Heart left ventricle (tissue), 16 donors: Measurements from ENCODE around the gene CLGN. TPM values are rescaled to one million over a fixed set of nuclear protein-coding genes. Genes with fewer than 3 reads are reported as not detected.
A peak's percentile ranks its signal among the peaks of the same experiment; 100 is the strongest.

ENCODE experiments used
- ATAC-seq, 4 donors: fragments of 200-7000 bp; cut with Tn5 transposase; one replicate each; pipeline ENCODE4 v1.9.1; 2020 to 2022; ENCODE audit warnings: moderate library complexity in 4 of 4, mild to moderate bottlenecking in 3 of 4, moderate number of reproducible peaks in 1 of 4
- DNase-seq, 5 donors: peaks; one replicate each; pipeline ENCODE4 v3.0.0-alpha.2; 2020
- H3K27ac ChIP-seq, 12 donors: fragments of 200-600 bp; sonication (generic) in 4 of 12; one replicate each; pipeline versions ENCODE4 v1.5.0 to v1.8.0; 2016 to 2022; ENCODE audit warnings: mild to moderate bottlenecking in 2 of 12
- H3K27me3 ChIP-seq, 9 donors: fragments of 200-600 bp; sonication (generic) in 2 of 9; one replicate each; pipeline versions ENCODE4 v1.5.1 to v1.8.0; 2016 to 2022; ENCODE audit warnings: mild to moderate bottlenecking in 3 of 9
- H3K36me3 ChIP-seq, 9 donors: fragments of 200-600 bp; sonication (generic) in 2 of 9; one replicate each; pipeline versions ENCODE4 v1.5.0 to v1.8.0; 2018 to 2022; ENCODE audit warnings: mild to moderate bottlenecking in 2 of 9
- H3K4me1 ChIP-seq, 12 donors: fragments of 200-600 bp; sonication (generic) in 4 of 12; one replicate each; pipeline versions ENCODE4 v1.5.0 to v1.8.0; 2016 to 2022; ENCODE audit warnings: mild to moderate bottlenecking in 3 of 12
- H3K4me3 ChIP-seq, 12 donors: fragments of 200-600 bp; sonication (generic) in 4 of 12; one replicate each; pipeline versions ENCODE4 v1.5.0 to v1.8.0; 2017 to 2022; ENCODE audit warnings: mild to moderate bottlenecking in 9 of 12, moderate library complexity in 4 of 12
- H3K9me3 ChIP-seq, 12 donors: fragments of 200-600 bp; sonication (generic) in 4 of 12; one replicate each; pipeline versions ENCODE4 v1.5.0 to v1.8.0; 2016 to 2022; ENCODE audit warnings: mild to moderate bottlenecking in 1 of 12
- POLR2A ChIP-seq, 2 donors: fragments of 450-650 bp; IDR thresholded peaks; one replicate each; pipeline ENCODE4 v1.6.1; 2017; ENCODE audit warnings: antibody characterized with exemption in 2 of 2, mild to moderate bottlenecking in 2 of 2, moderate library complexity in 2 of 2
- WGBS, 4 donors: extraction: QIAGEN DNeasy Blood & Tissue Kit in 2 of 4; methylation state at CpG; one replicate each; pipeline versions ENCODE4 v1.1.5 to v1.1.7; 2013 to 2018; 5-methylcytosine and 5-hydroxymethylcytosine counted together
- intact Hi-C, 10 donors: fragments of 100-400 bp; cut with DNase I; formaldehyde crosslinking; loops; one replicate each; pipeline versions ENCODE4 v1.11.1 to v1.14.2; 2022
- polyA plus RNA-seq, 2 donors: library from polyadenylated mRNA; stranded (reverse); fragments of 200-250 nt; gene quantifications; one replicate each; pipeline ENCODE4 v1.2.3, GENCODE V29; 2013
- total RNA-seq, 9 donors: library from RNA; depleted of rRNA in 2 of 9; stranded (reverse); fragments of >200 nt in 2 of 9; fragmentation: NEBNext Ultra II Directional in 3 of 9; extraction: Animal tissue kit (Norgen Biotek cat#: 25700) in 3 of 9; gene quantifications; one replicate each; pipeline versions ENCODE4 v1.1.0 to v1.2.4, GENCODE V29; 2016 to 2023
- TF ChIP-seq, protein P1 (sequence below), 12 donors: fragments of 200-600 bp; sonication (generic) in 4 of 12; IDR thresholded peaks; one replicate each; pipeline versions ENCODE4 v1.5.0 to v1.8.0; 2018 to 2022; ENCODE audit warnings: antibody characterized with exemption in 12 of 12, mild to moderate bottlenecking in 5 of 12
- donor health status: ischemic (EF 13 %, LVEDD 7.1; RV severe dilation, severe dysfunction).
- donor health status: healthy with polysubstance abuse.
- donor health status: DM: no; HTN: yes; CAD: no.
- donor health status: DM: no; HTN: no; CAD: no.
- donor health status: ischemic (EF 25% LVEDD 6.9; RV normal size, moderate dysfunction).
- donor health status: ischemic (EF 25% LVEDD 5.7; RV mildly dilated, moderate dysfunction).
- donor health status: healthy.
- donor health status: DM: yes; HTN: yes; CAD: no.
- donor health status: ischemic (EF 35%, LVEDD 5.7; RV mildly dilated, moderate dysfunction).
- donor health status: nonischemic (EF 11% LVEDD 7.7; RV severe dilation, severe dysfunction).
- donor health status: DM: yes; HTN: yes; CAD: no.
- donor health status: PGD.
- donor health status: ischemic (EF 29% LVEDD 5.4; RV normal size, mild dysfunction).
- donor health status: nonischemic (EF 23%, LVEDD 6.1; RV moderate dilation, normal function).

CLGN gene
- total and polyA plus RNA-seq, 11 donors = 29.0 to 86.4 (median 57.0) TPM

DNA sequence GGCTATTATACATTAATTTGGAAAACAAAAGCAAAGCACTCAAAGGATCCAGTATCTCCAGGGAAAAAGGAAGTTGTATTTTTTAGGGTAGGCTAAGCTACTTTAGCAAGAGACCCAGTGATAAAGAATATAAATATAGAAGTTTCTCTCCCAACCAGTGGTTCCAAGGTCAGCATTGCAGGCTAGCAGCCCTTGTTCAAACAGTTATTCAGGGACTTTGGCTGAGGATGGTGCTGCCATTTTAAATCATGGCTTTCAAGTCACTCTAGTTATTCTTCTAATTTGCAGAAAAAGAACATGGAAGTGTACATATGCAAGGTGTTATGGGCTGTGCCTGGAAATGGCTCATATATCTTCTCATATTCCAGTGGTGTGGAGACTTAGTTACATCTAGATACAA is 44.7 kb downstream of the CLGN start:
- H3K27me3 ChIP-seq = no peaks in the 10 kb centered on the region
- no peak for DNase-seq
- H3K9me3 ChIP-seq = no peaks in the 10 kb centered on the region
- intact Hi-C loops = no loop called here
- TF ChIP-seq, protein P1, sequence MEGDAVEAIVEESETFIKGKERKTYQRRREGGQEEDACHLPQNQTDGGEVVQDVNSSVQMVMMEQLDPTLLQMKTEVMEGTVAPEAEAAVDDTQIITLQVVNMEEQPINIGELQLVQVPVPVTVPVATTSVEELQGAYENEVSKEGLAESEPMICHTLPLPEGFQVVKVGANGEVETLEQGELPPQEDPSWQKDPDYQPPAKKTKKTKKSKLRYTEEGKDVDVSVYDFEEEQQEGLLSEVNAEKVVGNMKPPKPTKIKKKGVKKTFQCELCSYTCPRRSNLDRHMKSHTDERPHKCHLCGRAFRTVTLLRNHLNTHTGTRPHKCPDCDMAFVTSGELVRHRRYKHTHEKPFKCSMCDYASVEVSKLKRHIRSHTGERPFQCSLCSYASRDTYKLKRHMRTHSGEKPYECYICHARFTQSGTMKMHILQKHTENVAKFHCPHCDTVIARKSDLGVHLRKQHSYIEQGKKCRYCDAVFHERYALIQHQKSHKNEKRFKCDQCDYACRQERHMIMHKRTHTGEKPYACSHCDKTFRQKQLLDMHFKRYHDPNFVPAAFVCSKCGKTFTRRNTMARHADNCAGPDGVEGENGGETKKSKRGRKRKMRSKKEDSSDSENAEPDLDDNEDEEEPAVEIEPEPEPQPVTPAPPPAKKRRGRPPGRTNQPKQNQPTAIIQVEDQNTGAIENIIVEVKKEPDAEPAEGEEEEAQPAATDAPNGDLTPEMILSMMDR (IDR thresholded peaks at IDR 0.05) = no peak
- TF ChIP-seq POLR2A (IDR thresholded peaks at IDR 0.05) = no peak
- no peak overlapping the region for H3K4me3 ChIP-seq
- ATAC-seq = peak in 1 of 4 donors; percentile 51
- peaks cover 0 to 21% (median under 1%) of the 10 kb centered on the region in 12 donors for H3K4me1 ChIP-seq
- peaks cover 0 to 44% (median 31%) of the 10 kb centered on the region in 9 donors for H3K36me3 ChIP-seq
- H3K27ac ChIP-seq = peak overlapping the region in 1 of 12 donors; percentile 6

DNA sequence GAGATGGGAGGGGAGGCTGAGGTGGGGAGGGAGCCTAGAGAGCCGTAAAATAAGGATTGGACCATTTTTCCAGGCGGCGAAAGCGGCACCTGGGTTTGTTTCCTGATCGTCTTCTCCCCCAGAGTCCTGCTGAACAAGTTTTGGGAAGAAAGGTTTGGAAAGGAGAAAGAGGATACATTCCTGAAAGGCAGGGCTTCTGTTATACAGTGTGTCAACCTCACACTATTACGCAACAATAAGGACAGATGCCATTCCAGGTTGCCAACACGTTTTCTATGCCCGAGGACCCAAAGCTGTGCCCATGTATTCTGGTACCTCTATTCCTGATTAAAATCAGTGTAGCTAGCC is 53.3 kb downstream of the CLGN start:
- peak in 1 of 4 donors; percentile 7 for ATAC-seq
- H3K27ac ChIP-seq = peak overlapping the region; percentile 76 to 96 (median 94)
- H3K9me3 ChIP-seq = no peaks in the 10 kb centered on the region
- no peak for DNase-seq
- H3K36me3 ChIP-seq = peaks cover 0 to 2% (median under 1%) of the 10 kb centered on the region in 9 donors
- no peaks in the 10 kb centered on the region for H3K27me3 ChIP-seq
- intact Hi-C loops = loop anchor here in 8 of 10 donors (5.0 to 10.0 kb wide), 4 partner anchors 53 to 381 kb away; partner anchors contain the start of genes ELMOD2 (in 3 of the 8), CLGN (in 1 of the 8) and TBC1D9 (in 1 of the 8)
- TF ChIP-seq, protein P1 (IDR thresholded peaks at IDR 0.05) = no peak
- TF ChIP-seq POLR2A (IDR thresholded peaks at IDR 0.05) = no peak
- WGBS, 4 donors = 2 to 6% (median 5%) methylated on average over 8 of the region's 8 CpGs
- H3K4me3 ChIP-seq = peak overlapping the region; percentile 77 to 96 (median 84)
- peaks cover 0 to 53% (median 31%) of the 10 kb centered on the region in 12 donors for H3K4me1 ChIP-seq

- peak within 1 kb of the TSS; percentile 77 to 96 (median 84) for H3K4me3 ChIP-seq
- H3K9me3 ChIP-seq = no peaks in the 10 kb centered on the region
- peak; percentile 98 to 99 (median 99) for ATAC-seq
- H3K27me3 ChIP-seq = no peaks in the 10 kb centered on the region
- WGBS, 4 donors = 0 to 1% (median 0%) methylated on average over 20 to 63 of the region's 63 CpGs
- H3K27ac ChIP-seq = peak within 1 kb of the TSS; percentile 76 to 96 (median 94)
- intact Hi-C loops = loop anchor here in 8 of 10 donors (5.0 to 10.0 kb wide), 4 partner anchors 54 to 381 kb away; partner anchors contain the start of genes ELMOD2 (in 3 of the 8), CLGN (in 1 of the 8) and TBC1D9 (in 1 of the 8)
- H3K36me3 ChIP-seq = no peaks in the 10 kb centered on the region
- peak in 1 of 2 donors; percentile 74 for TF ChIP-seq POLR2A (IDR thresholded peaks at IDR 0.05)
- TF ChIP-seq, protein P1 (IDR thresholded peaks at IDR 0.05) = peak in 1 of 12 donors; percentile 9
- DNase-seq = peak; percentile 99 to 100 (median 99)
- peaks cover 0 to 52% (median 31%) of the 10 kb centered on the region in 12 donors for H3K4me1 ChIP-seq
Measured at GRCh38 chr4:140373328-140374129, 53.9 kb downstream of the CLGN start, which contains the start of gene SCOC. Gene SCOC, plus strand, starts transcription at chr4:140373646. Its CDS starts 5,525 bp downstream, at chr4:140379171.
